ENCODE data around the gene FKBP1C.

GRCh38 chr6:63249875-63250482 is 38.7 kb downstream of the FKBP1C start:
- no peak for TF ChIP-seq CTCF (IDR thresholded peaks at IDR 0.05)
- TF ChIP-seq POLR2A (IDR thresholded peaks at IDR 0.05), result no peak
- TF ChIP-seq POLR2AphosphoS5 (IDR thresholded peaks at IDR 0.05), result no peak
